H1 (cell line): Measurements from ENCODE around the gene ADNP. TPM values are rescaled to one million over a fixed set of nuclear protein-coding genes. Genes with fewer than 3 reads are reported as not detected.

Experiments used
- ASH2L ChIP-seq: fragments of 200-600, 300-600 bp; sonication (generic); IDR thresholded peaks from one replicate; pipeline ENCODE4 v1.7.1; 2017; ENCODE audit warnings: low read length
- BCL11A ChIP-seq, 2 experiments: IDR thresholded peaks; one replicate each; pipeline ENCODE4 v1.6.1; 2011; ENCODE audit warnings: low read depth in 2 of 2, low read length in 2 of 2, mild to moderate bottlenecking in 2 of 2
- BRCA1 ChIP-seq: IDR thresholded peaks from 2 replicates; pipeline ENCODE4 v1.6.1; 2012; ENCODE audit warnings: low read depth, low read length, improper control_type of control experiment
- CREB1 ChIP-seq: IDR thresholded peaks from 2 replicates; pipeline ENCODE4 v1.6.1; 2012; ENCODE audit warnings: inconsistent platforms
- CTCF ChIP-seq, 3 experiments: IDR thresholded peaks; 1 replicate in 2 of 3; 2 replicates in 1 of 3; pipeline versions ENCODE4 v1.5.1 to v1.6.1; 2011; ENCODE audit warnings: low read length in 3 of 3, mild to moderate bottlenecking in 3 of 3, inconsistent platforms in 2 of 3, low read depth in 1 of 3, moderate library complexity in 1 of 3; ENCODE audit not compliant: insufficient read depth in 1 of 3; ENCODE audit errors: control extremely low read depth in 1 of 3
- EP300 ChIP-seq, 2 experiments: IDR thresholded peaks; 1 replicate in 1 of 2; 2 replicates in 1 of 2; pipeline ENCODE4 v1.6.1; 2011 to 2012; ENCODE audit warnings: low read depth in 2 of 2, low read length in 2 of 2, mild to moderate bottlenecking in 2 of 2, borderline replicate concordance in 1 of 2, inconsistent platforms in 1 of 2, moderate library complexity in 1 of 2
- JUN ChIP-seq: IDR thresholded peaks from 2 replicates; pipeline ENCODE4 v1.6.1; 2011; ENCODE audit warnings: low read depth, mild to moderate bottlenecking, improper control_type of control experiment, low read length
- JUND ChIP-seq: IDR thresholded peaks from 2 replicates; pipeline ENCODE4 v1.6.1; 2011; ENCODE audit warnings: mild to moderate bottlenecking, improper control_type of control experiment, low read length
- MAFK ChIP-seq: IDR thresholded peaks from 2 replicates; pipeline ENCODE4 v1.6.1; 2012; ENCODE audit warnings: low read depth, mild to moderate bottlenecking, improper control_type of control experiment, low read length
- MAX ChIP-seq: IDR thresholded peaks from 2 replicates; pipeline ENCODE4 v1.6.1; 2012; ENCODE audit warnings: inconsistent platforms
- POLR2A ChIP-seq, 2 experiments: IDR thresholded peaks; 1 replicate in 1 of 2; 2 replicates in 1 of 2; pipeline ENCODE4 v1.6.1; 2011; ENCODE audit warnings: low read depth in 2 of 2, low read length in 2 of 2, mild to moderate bottlenecking in 2 of 2; ENCODE audit errors: control extremely low read depth in 1 of 2
- RAD21 ChIP-seq, 2 experiments: IDR thresholded peaks in 1 of 2; conservative IDR thresholded peaks in 1 of 2; 2 replicates each; pipeline ENCODE4 v1.6.1; 2011; ENCODE audit warnings: low read depth in 2 of 2, low read length in 2 of 2, improper control_type of control experiment in 1 of 2, inconsistent platforms in 1 of 2, mild to moderate bottlenecking in 1 of 2, moderate library complexity in 1 of 2
- RBBP5 ChIP-seq: IDR thresholded peaks from 2 replicates; pipeline ENCODE4 v1.7.1; 2012; ENCODE audit warnings: low read depth, mild to moderate bottlenecking, inconsistent platforms, low read length, moderate library complexity, borderline replicate concordance
- SIN3A ChIP-seq, 2 experiments: IDR thresholded peaks in 1 of 2; conservative IDR thresholded peaks in 1 of 2; 2 replicates each; pipeline ENCODE4 v1.6.1; 2011 to 2012; ENCODE audit warnings: low read length in 2 of 2, improper control_type of control experiment in 1 of 2, low read depth in 1 of 2, mild to moderate bottlenecking in 1 of 2
- SP1 ChIP-seq: IDR thresholded peaks from 2 replicates; pipeline ENCODE4 v1.6.1; 2011; ENCODE audit warnings: low read depth, low read length
- SP4 ChIP-seq: IDR thresholded peaks from 2 replicates; pipeline ENCODE4 v1.6.1; 2012; ENCODE audit warnings: low read length, inconsistent platforms
- TAF1 ChIP-seq: IDR thresholded peaks from 2 replicates; pipeline ENCODE4 v1.6.1; 2011; ENCODE audit warnings: mild to moderate bottlenecking, low read depth, low read length
- TBP ChIP-seq: IDR thresholded peaks from 2 replicates; pipeline ENCODE4 v1.6.1; 2011; ENCODE audit warnings: low read depth, low read length, improper control_type of control experiment
- polyA plus RNA-seq, 7 experiments: library from polyadenylated mRNA; depleted of rRNA in 3 of 7; stranded (reverse) in 5 of 7; unstranded in 2 of 7; fragments of >200 nt in 5 of 7; fragments of 200-250 nt in 2 of 7; gene quantifications; 1 replicate in 5 of 7; 2 replicates in 1 of 7; 4 replicates in 1 of 7; pipeline versions ENCODE4 v1.2.1 to v1.2.3, GENCODE V29; 2011 to 2013; ENCODE audit warnings: missing spikeins in 2 of 7, mixed read lengths in 2 of 7
- total RNA-seq: library from RNA; stranded (reverse); fragmentation: NEBNext Ultra II Directional; extraction: Animal tissue kit (Norgen Biotek cat#: 25700); gene quantifications from 2 replicates; pipeline ENCODE4 v1.2.1, GENCODE V29; 2021
- TF ChIP-seq, protein P1 (sequence below): IDR thresholded peaks from 2 replicates; pipeline ENCODE4 v1.6.1; 2012; ENCODE audit warnings: low read length, inconsistent platforms

Gene ADNP
- total and polyA plus RNA-seq, 2 of the 8 experiments (the other 6 are each of a cell fraction or from before 2014, with no cell fraction given): 31.6 to 123 TPM

DNA sequence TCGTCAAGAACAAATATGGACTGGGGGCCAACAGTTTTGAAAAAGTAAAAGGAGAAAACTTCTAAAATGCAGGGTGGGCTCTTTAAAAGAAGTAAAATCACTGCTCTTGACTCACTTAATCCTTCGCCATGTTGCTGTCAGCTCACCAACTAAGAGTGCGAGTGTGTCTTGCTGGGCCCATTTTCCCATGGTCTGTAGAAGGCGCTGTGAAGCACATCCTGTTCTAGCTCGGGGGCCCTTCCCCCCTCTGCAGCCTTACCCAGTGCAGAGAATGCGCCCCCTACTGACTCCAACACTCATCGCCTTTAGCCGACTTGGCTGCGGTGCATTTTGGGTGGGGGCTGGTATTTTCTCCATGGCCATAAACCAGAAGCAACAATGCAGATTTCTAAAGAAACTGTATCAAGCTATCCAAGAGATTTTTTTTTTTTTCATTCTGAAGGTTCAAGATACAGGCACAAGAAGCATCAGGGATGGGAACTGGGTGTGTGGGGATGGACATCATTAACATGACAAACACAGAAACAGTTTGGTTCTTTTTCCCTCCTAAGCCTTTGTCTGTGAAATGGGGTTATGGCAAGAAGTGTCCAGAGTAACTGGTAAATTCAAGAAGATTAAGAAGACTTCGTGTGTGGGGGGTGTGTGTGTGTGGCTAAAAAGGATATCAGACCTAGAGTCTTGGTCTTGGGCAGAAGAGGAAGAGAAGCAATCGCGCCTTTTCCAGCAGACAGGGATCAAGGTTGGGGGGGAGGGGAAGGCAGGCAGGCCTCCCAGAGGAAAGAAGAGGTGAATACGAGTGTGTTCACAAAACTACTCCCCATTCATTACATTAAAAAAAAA, 1.7 kb downstream of the ADNP start (continued):
- TF ChIP-seq EP300 (IDR thresholded peaks at IDR 0.05; ENCODE audit: borderline replicate concordance in 1 of 2, low read depth in 2 of 2, low read length in 2 of 2): peak in 1 of 2 experiments; percentile 87; a peak in 1 of 3 replicates
- TF ChIP-seq SP4: peak; percentile 85
- peak; percentile 49; the same call in 1 of the 2 replicates for TF ChIP-seq TBP
- TF ChIP-seq JUND: peak; percentile 69
- TF ChIP-seq TAF1: peak; percentile 84
- peak; percentile 59 to 73 for TF ChIP-seq RAD21 (IDR thresholded peaks at IDR 0.05 in 1 of 2, conservative IDR thresholded peaks at IDR 0.05 in 1 of 2; ENCODE audit: low read depth in 2 of 2, low read length in 2 of 2)
- peak; percentile 87 for TF ChIP-seq SP1
- peak; percentile 78 for TF ChIP-seq CREB1
- TF ChIP-seq BCL11A (IDR thresholded peaks at IDR 0.05; ENCODE audit: low read depth in 2 of 2, low read length in 2 of 2): no peak
- TF ChIP-seq BRCA1: no peak
- TF ChIP-seq POLR2A (IDR thresholded peaks at IDR 0.05; ENCODE audit: control extremely low read depth in 1 of 2, low read depth in 2 of 2, low read length in 2 of 2): peak; percentile 51 to 62; a peak in 2 of 3 replicates
- no peak for TF ChIP-seq MAFK
- 0 out of 2 replicates have a peak, but pooled peaks have one; percentile 73 for TF ChIP-seq RBBP5
- TF ChIP-seq SIN3A (conservative IDR thresholded peaks at IDR 0.05 in 1 of 2, IDR thresholded peaks at IDR 0.05 in 1 of 2; ENCODE audit: low read depth in 1 of 2, low read length in 2 of 2): peak; percentile 85 to 87; a peak in 3 of 4 replicates
- TF ChIP-seq ASH2L: peak; percentile 75
- TF ChIP-seq MAX: peak; percentile 75
- TF ChIP-seq, protein P1, sequence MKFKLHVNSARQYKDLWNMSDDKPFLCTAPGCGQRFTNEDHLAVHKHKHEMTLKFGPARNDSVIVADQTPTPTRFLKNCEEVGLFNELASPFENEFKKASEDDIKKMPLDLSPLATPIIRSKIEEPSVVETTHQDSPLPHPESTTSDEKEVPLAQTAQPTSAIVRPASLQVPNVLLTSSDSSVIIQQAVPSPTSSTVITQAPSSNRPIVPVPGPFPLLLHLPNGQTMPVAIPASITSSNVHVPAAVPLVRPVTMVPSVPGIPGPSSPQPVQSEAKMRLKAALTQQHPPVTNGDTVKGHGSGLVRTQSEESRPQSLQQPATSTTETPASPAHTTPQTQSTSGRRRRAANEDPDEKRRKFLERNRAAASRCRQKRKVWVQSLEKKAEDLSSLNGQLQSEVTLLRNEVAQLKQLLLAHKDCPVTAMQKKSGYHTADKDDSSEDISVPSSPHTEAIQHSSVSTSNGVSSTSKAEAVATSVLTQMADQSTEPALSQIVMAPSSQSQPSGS: peak; percentile 65
- TF ChIP-seq CTCF (IDR thresholded peaks at IDR 0.05; ENCODE audit: control extremely low read depth in 1 of 3, insufficient read depth in 1 of 3, low read depth in 1 of 3, low read length in 3 of 3): peak; percentile 98 to 99 (median 99)
- no peak for TF ChIP-seq JUN
